ENCODE results near the gene SPSB1. TPM values are rescaled to one million over a fixed set of nuclear protein-coding genes. Genes with fewer than 3 reads are reported as not detected.

Gene SPSB1
- total RNA-seq, 1 experiment from 2014 or later, result 4.3 TPM

DNA sequence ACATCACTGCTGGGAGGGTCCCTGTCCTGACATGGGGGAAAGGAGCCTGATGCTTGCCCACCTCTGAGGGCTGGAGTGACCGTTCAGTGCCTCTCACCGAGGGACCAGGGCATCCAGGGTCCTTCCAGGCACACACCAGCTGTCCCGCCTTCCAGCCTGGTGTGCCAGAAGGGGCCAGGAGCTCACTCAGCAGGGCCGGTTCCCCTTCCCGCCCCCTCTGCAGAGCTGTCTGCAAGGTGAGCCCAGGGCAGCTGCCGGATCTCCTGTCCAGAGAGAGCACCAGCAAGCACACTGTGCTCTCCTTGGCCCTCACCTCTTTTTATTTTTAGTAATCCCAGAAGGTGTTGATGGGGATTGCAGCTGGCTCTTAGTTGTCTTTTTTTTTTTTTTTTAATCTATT is 41.2 kb upstream of the SPSB1 start:
- no peak overlapping the region for H3K4me3 Mint-ChIP-seq
- no peak overlapping the region for H3K27ac Mint-ChIP-seq
- TF ChIP-seq, protein P1, sequence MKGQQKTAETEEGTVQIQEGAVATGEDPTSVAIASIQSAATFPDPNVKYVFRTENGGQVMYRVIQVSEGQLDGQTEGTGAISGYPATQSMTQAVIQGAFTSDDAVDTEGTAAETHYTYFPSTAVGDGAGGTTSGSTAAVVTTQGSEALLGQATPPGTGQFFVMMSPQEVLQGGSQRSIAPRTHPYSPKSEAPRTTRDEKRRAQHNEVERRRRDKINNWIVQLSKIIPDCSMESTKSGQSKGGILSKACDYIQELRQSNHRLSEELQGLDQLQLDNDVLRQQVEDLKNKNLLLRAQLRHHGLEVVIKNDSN (CRISPR knock-in tag; IDR thresholded peaks at IDR 0.05), result no peak
- TF ChIP-seq JUN (CRISPR knock-in tag; IDR thresholded peaks at IDR 0.05) (no peak), CREB1 (CRISPR knock-in tag; IDR thresholded peaks at IDR 0.05) (no peak)
- TF ChIP-seq, protein P2, sequence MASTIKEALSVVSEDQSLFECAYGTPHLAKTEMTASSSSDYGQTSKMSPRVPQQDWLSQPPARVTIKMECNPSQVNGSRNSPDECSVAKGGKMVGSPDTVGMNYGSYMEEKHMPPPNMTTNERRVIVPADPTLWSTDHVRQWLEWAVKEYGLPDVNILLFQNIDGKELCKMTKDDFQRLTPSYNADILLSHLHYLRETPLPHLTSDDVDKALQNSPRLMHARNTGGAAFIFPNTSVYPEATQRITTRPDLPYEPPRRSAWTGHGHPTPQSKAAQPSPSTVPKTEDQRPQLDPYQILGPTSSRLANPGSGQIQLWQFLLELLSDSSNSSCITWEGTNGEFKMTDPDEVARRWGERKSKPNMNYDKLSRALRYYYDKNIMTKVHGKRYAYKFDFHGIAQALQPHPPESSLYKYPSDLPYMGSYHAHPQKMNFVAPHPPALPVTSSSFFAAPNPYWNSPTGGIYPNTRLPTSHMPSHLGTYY (CRISPR knock-in tag; IDR thresholded peaks at IDR 0.05), result no peak
- no peaks in the 10 kb centered on the region for H3K27me3 Mint-ChIP-seq (ENCODE audit: low read depth)
- no peaks in the 10 kb centered on the region for H3K36me3 Mint-ChIP-seq
- no peak for DNase-seq (ENCODE audit: low spot score)
- POLR2A ChIA-PET, result interaction anchor here (0.5 to 0.6 kb wide), 2 partner anchors 434 to 496 kb away, joined by 3 read pairs; partner anchors contain the start of gene RERE
- peaks cover 42% of the 10 kb centered on the region for H3K4me1 Mint-ChIP-seq
- CTCF ChIA-PET, result interaction anchor here (1.4 to 10.2 kb wide), 12 partner anchors 11 to 205 kb away, joined by 4 to 154 read pairs (median 16); partner anchors contain the start of gene H6PD
- peak; percentile 4; the same call in 1 of the 2 replicates for ATAC-seq
- no peaks in the 10 kb centered on the region for H3K9me3 Mint-ChIP-seq

DNA sequence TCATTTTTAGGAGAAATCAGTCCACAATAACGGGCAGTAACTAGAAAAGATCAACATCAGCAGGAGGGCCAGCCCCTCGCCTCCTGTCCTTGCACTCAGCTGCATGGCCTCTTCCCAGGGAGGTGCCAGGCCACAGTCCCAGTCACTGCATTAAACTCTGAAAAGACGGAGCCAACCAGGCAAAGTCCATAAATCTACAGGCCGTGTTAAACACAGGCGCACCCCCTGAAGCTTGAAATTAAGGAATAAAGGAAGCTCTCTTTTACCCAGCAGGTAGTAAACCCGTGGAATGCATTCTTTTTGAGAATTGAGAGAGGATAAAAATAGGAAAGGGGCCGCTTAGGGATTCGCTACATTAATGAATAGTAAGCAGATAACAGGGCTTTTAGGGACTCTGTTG is 39.7 kb upstream of the SPSB1 start:
- Mint-ChIP-seq H3K27me3 (ENCODE audit: low read depth) (no peaks in the 10 kb centered on the region), H3K27ac (peak overlapping the region; percentile 17), H3K9me3 (peaks cover 1% of the 10 kb centered on the region), H3K4me1 (peaks cover 40% of the 10 kb centered on the region), H3K4me3 (peak overlapping the region; percentile 37; the same call in 1 of the 2 replicates), H3K36me3 (peaks cover under 1% of the 10 kb centered on the region; the same call in 1 of the 2 replicates)
- TF ChIP-seq ZBTB21 (CRISPR knock-in tag; IDR thresholded peaks at IDR 0.05; ENCODE audit: borderline replicate concordance) (no peak), GABPB1 (CRISPR knock-in tag; IDR thresholded peaks at IDR 0.05) (no peak)
- TF ChIP-seq, protein P3, sequence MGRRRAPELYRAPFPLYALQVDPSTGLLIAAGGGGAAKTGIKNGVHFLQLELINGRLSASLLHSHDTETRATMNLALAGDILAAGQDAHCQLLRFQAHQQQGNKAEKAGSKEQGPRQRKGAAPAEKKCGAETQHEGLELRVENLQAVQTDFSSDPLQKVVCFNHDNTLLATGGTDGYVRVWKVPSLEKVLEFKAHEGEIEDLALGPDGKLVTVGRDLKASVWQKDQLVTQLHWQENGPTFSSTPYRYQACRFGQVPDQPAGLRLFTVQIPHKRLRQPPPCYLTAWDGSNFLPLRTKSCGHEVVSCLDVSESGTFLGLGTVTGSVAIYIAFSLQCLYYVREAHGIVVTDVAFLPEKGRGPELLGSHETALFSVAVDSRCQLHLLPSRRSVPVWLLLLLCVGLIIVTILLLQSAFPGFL (CRISPR knock-in tag; IDR thresholded peaks at IDR 0.05; ENCODE audit: borderline replicate concordance), result no peak
- TF ChIP-seq, protein P4, sequence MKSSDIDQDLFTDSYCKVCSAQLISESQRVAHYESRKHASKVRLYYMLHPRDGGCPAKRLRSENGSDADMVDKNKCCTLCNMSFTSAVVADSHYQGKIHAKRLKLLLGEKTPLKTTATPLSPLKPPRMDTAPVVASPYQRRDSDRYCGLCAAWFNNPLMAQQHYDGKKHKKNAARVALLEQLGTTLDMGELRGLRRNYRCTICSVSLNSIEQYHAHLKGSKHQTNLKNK (CRISPR knock-in tag; IDR thresholded peaks at IDR 0.05), result no peak
- DNase-seq (ENCODE audit: low spot score), result no peak
- peak; percentile 33 for ATAC-seq
- CTCF ChIA-PET, result interaction anchor here (0.6 to 10.2 kb wide), 9 partner anchors 9 to 240 kb away, joined by 3 to 154 read pairs (median 4); partner anchors contain the start of gene H6PD
- POLR2A ChIA-PET, result interaction anchor here (0.8 kb wide), 1 partner anchor 123 kb away, joined by 3 read pairs; no protein-coding TSS in a partner anchor

DNA sequence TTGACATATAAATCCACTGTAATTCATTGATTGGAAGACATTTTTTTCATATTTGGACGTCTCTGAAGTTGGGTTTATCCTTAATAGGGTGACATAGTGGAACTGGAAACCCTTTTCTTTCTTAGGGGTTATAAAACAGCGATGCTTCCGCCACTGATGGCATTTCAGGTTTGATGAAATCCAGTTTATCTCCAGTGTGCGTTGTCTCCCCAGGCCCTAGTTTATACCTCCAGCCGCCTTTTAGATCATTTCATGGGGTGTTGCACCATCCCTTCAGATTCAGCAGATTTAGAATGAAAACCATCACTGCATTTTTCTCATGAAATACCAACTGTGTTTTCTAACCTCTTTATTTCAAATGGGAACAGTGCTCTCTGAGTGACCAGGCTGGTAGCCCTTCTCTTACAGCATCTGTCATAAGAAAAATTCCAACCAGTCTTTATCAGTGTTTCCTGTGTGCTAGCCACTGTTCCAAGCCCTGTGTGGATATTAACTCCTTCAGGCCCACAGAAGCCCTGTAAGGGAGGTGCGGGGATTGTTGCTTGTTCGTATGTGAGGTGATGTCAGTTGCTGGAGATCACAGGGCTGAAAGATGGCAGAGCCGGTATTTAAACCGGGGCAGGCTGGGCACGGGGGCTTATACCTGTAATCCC is 39.1 kb upstream of the SPSB1 start:
- POLR2A ChIA-PET, result no interaction called here
- DNase-seq (ENCODE audit: low spot score) (no peak), ATAC-seq (no peak)
- CTCF ChIA-PET, result interaction anchor here (1.1 to 10.2 kb wide), 8 partner anchors 10 to 221 kb away, joined by 3 to 154 read pairs (median 4); partner anchors contain the start of gene H6PD
- Mint-ChIP-seq H3K9me3 (peaks cover 7% of the 10 kb centered on the region), H3K4me3 (no peak overlapping the region), H3K27me3 (ENCODE audit: low read depth) (no peaks in the 10 kb centered on the region), H3K36me3 (peaks cover 7% of the 10 kb centered on the region), H3K4me1 (peaks cover 40% of the 10 kb centered on the region), H3K27ac (no peak overlapping the region)
- TF ChIP-seq, protein P5, sequence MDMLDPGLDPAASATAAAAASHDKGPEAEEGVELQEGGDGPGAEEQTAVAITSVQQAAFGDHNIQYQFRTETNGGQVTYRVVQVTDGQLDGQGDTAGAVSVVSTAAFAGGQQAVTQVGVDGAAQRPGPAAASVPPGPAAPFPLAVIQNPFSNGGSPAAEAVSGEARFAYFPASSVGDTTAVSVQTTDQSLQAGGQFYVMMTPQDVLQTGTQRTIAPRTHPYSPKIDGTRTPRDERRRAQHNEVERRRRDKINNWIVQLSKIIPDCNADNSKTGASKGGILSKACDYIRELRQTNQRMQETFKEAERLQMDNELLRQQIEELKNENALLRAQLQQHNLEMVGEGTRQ (CRISPR knock-in tag; IDR thresholded peaks at IDR 0.05), result no peak
- TF ChIP-seq ELF4 (CRISPR knock-in tag; IDR thresholded peaks at IDR 0.05; ENCODE audit: low read depth) (no peak), ZBTB21 (CRISPR knock-in tag; IDR thresholded peaks at IDR 0.05; ENCODE audit: borderline replicate concordance) (no peak), JUN (CRISPR knock-in tag; IDR thresholded peaks at IDR 0.05) (no peak), TEAD1 (CRISPR knock-in tag; IDR thresholded peaks at IDR 0.05) (no peak), GABPB1 (CRISPR knock-in tag; IDR thresholded peaks at IDR 0.05) (no peak), RELA (CRISPR knock-in tag; IDR thresholded peaks at IDR 0.05; ENCODE audit: borderline replicate concordance) (no peak), TP53 (CRISPR knock-in tag; IDR thresholded peaks at IDR 0.05) (no peak)
- TF ChIP-seq, protein P6, sequence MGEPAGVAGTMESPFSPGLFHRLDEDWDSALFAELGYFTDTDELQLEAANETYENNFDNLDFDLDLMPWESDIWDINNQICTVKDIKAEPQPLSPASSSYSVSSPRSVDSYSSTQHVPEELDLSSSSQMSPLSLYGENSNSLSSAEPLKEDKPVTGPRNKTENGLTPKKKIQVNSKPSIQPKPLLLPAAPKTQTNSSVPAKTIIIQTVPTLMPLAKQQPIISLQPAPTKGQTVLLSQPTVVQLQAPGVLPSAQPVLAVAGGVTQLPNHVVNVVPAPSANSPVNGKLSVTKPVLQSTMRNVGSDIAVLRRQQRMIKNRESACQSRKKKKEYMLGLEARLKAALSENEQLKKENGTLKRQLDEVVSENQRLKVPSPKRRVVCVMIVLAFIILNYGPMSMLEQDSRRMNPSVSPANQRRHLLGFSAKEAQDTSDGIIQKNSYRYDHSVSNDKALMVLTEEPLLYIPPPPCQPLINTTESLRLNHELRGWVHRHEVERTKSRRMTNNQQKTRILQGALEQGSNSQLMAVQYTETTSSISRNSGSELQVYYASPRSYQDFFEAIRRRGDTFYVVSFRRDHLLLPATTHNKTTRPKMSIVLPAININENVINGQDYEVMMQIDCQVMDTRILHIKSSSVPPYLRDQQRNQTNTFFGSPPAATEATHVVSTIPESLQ (CRISPR knock-in tag; IDR thresholded peaks at IDR 0.05), result no peak
- TF ChIP-seq, protein P7, sequence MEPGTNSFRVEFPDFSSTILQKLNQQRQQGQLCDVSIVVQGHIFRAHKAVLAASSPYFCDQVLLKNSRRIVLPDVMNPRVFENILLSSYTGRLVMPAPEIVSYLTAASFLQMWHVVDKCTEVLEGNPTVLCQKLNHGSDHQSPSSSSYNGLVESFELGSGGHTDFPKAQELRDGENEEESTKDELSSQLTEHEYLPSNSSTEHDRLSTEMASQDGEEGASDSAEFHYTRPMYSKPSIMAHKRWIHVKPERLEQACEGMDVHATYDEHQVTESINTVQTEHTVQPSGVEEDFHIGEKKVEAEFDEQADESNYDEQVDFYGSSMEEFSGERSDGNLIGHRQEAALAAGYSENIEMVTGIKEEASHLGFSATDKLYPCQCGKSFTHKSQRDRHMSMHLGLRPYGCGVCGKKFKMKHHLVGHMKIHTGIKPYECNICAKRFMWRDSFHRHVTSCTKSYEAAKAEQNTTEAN (CRISPR knock-in tag; IDR thresholded peaks at IDR 0.05), result no peak
- TF ChIP-seq, protein P8, sequence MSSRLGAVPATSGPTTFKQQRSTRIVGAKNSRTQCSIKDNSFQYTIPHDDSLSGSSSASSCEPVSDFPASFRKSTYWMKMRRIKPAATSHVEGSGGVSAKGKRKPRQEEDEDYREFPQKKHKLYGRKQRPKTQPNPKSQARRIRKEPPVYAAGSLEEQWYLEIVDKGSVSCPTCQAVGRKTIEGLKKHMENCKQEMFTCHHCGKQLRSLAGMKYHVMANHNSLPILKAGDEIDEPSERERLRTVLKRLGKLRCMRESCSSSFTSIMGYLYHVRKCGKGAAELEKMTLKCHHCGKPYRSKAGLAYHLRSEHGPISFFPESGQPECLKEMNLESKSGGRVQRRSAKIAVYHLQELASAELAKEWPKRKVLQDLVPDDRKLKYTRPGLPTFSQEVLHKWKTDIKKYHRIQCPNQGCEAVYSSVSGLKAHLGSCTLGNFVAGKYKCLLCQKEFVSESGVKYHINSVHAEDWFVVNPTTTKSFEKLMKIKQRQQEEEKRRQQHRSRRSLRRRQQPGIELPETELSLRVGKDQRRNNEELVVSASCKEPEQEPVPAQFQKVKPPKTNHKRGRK (CRISPR knock-in tag; IDR thresholded peaks at IDR 0.05; ENCODE audit: borderline replicate concordance), result no peak
- TF ChIP-seq, protein P9, sequence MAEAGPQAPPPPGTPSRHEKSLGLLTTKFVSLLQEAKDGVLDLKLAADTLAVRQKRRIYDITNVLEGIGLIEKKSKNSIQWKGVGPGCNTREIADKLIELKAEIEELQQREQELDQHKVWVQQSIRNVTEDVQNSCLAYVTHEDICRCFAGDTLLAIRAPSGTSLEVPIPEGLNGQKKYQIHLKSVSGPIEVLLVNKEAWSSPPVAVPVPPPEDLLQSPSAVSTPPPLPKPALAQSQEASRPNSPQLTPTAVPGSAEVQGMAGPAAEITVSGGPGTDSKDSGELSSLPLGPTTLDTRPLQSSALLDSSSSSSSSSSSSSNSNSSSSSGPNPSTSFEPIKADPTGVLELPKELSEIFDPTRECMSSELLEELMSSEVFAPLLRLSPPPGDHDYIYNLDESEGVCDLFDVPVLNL (CRISPR knock-in tag; IDR thresholded peaks at IDR 0.05; ENCODE audit: borderline replicate concordance, low read depth), result no peak
